Measurements from ENCODE around the gene MYO1E. TPM values are rescaled to one million over a fixed set of nuclear protein-coding genes. Genes with fewer than 3 reads are reported as not detected.

The MYO1E gene
- total and polyA plus RNA-seq, 2 of the 4 experiments (the other 2 are of a cell fraction), result 13.4 to 37.3 TPM

- H3K4me2 ChIP-seq (ENCODE audit: low read depth, low read length), result no peak overlapping the region
- H4K20me1 ChIP-seq (ENCODE audit: insufficient read depth, low read length), result peaks cover 11% of the 10 kb centered on the region
- peaks cover 31% of the 10 kb centered on the region for H3K4me1 ChIP-seq (ENCODE audit: control insufficient read depth, insufficient read depth, low read length)
- peaks cover 15% of the 10 kb centered on the region for H3K36me3 ChIP-seq (ENCODE audit: control insufficient read depth, insufficient read depth, low read length)
- no peak overlapping the region for H4K91ac ChIP-seq (ENCODE audit: insufficient read depth, low read depth, low read length)
- no peak overlapping the region for H3K56ac ChIP-seq (ENCODE audit: extremely low read depth, insufficient read depth, low read length)
- in situ Hi-C loops (cut with MboI; ENCODE audit: low sequenced_read_pairs), result loop anchor here (10.0 kb wide), 1 partner anchor 204 kb away; the partner anchor contains the start of gene MYO1E
- H3K18ac ChIP-seq (ENCODE audit: low read depth, low read length), result no peak overlapping the region
- ChIA-PET CTCF (no interaction called here), POLR2A (ENCODE audit: unreplicated experiment) (no interaction called here)
- H3K14ac ChIP-seq (replicated peaks; ENCODE audit: low read depth, low read length), result no peak overlapping the region
- no peak overlapping the region for H2BK5ac ChIP-seq (ENCODE audit: low read depth, low read length, poor library complexity, severe bottlenecking)
- no peak overlapping the region for H3K9ac ChIP-seq (ENCODE audit: low read depth, low read length)
- H2AFZ ChIP-seq (replicated peaks; ENCODE audit: low read length, poor library complexity), result no peak overlapping the region
- no peaks in the 10 kb centered on the region for H3K27me3 ChIP-seq (ENCODE audit: control insufficient read depth, insufficient read depth, low read length)
- H3K23ac ChIP-seq (ENCODE audit: low read depth, low read length), result no peak overlapping the region
- no peak overlapping the region for H3K27ac ChIP-seq (ENCODE audit: insufficient read depth, low read length)
- H2BK15ac ChIP-seq (ENCODE audit: low read depth, low read length), result no peak overlapping the region; the same call in 2 of the 3 replicates
- DNase-seq, result no peak
- H2AK9ac ChIP-seq (replicated peaks; ENCODE audit: low read depth, low read length, poor library complexity), result no peak overlapping the region
- peaks cover 16% of the 10 kb centered on the region for H3K9me1 ChIP-seq (ENCODE audit: insufficient read depth, low read length)
- TF ChIP-seq RAD21 (IDR thresholded peaks at IDR 0.05; ENCODE audit: low read length) (no peak), MAFK (IDR thresholded peaks at IDR 0.05; ENCODE audit: low read depth, low read length) (no peak), MXI1 (IDR thresholded peaks at IDR 0.05; ENCODE audit: borderline replicate concordance, low read depth, low read length) (no peak), RFX5 (IDR thresholded peaks at IDR 0.05; ENCODE audit: low read depth, low read length) (no peak), FOS (IDR thresholded peaks at IDR 0.05; ENCODE audit: low read depth, low read length) (no peak), CHD1 (IDR thresholded peaks at IDR 0.05; ENCODE audit: low read depth, low read length) (no peak), MAZ (IDR thresholded peaks at IDR 0.05; ENCODE audit: borderline replicate concordance, low read depth, low read length) (no peak), CEBPB (IDR thresholded peaks at IDR 0.05; ENCODE audit: low read depth, low read length) (no peak), NFE2L2 (IDR thresholded peaks at IDR 0.05; ENCODE audit: low read depth, low read length) (no peak), RCOR1 (IDR thresholded peaks at IDR 0.05; ENCODE audit: insufficient replicate concordance, low read length) (no peak)
- TF ChIP-seq, protein P1, sequence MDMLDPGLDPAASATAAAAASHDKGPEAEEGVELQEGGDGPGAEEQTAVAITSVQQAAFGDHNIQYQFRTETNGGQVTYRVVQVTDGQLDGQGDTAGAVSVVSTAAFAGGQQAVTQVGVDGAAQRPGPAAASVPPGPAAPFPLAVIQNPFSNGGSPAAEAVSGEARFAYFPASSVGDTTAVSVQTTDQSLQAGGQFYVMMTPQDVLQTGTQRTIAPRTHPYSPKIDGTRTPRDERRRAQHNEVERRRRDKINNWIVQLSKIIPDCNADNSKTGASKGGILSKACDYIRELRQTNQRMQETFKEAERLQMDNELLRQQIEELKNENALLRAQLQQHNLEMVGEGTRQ (IDR thresholded peaks at IDR 0.05; ENCODE audit: low read depth, low read length), result no peak
- TF ChIP-seq, protein P2, sequence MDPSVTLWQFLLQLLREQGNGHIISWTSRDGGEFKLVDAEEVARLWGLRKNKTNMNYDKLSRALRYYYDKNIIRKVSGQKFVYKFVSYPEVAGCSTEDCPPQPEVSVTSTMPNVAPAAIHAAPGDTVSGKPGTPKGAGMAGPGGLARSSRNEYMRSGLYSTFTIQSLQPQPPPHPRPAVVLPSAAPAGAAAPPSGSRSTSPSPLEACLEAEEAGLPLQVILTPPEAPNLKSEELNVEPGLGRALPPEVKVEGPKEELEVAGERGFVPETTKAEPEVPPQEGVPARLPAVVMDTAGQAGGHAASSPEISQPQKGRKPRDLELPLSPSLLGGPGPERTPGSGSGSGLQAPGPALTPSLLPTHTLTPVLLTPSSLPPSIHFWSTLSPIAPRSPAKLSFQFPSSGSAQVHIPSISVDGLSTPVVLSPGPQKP (IDR thresholded peaks at IDR 0.05; ENCODE audit: borderline replicate concordance, low read depth, low read length), result no peak
- WGBS, 2 experiments (ENCODE audit: extremely low coverage in 2 of 2, insufficient read length in 1 of 2), result no CpG with 5 or more reads among the region's 8 CpGs
- no peak overlapping the region for H4K5ac ChIP-seq (ENCODE audit: low read depth, low read length)
- no peak overlapping the region for H2BK120ac ChIP-seq (ENCODE audit: low read depth, low read length)
- intact Hi-C loops (cut with micrococcal nuclease), result no loop called here
- no peak overlapping the region for H4K8ac ChIP-seq (ENCODE audit: low read depth in 2 of 2, low read length in 2 of 2)
- H2AK5ac ChIP-seq (ENCODE audit: low read depth, low read length), result no peak overlapping the region; the same call in 1 of the 2 replicates
- H2BK20ac ChIP-seq (ENCODE audit: low read depth, low read length), result no peak overlapping the region
- dilution Hi-C loops (cut with HindIII; ENCODE audit: low sequenced_read_pairs, unreplicated experiment), result no loop called here
- peaks cover 7 to 27% of the 10 kb centered on the region in 2 experiments; a peak in 3 of 4 replicates for H3K79me1 ChIP-seq (ENCODE audit: low read depth in 1 of 2, low read length in 2 of 2)
- ATAC-seq (ENCODE audit: low read depth), result no peak
- no peak overlapping the region for H3K4ac ChIP-seq (ENCODE audit: low read depth, low read length)
- H3K4me3 ChIP-seq (ENCODE audit: insufficient read depth, low read depth, low read length), result no peak overlapping the region
- no TSS peak for BruUV-seq (replicated peaks)
- H3K9me3 ChIP-seq (ENCODE audit: control insufficient read depth, insufficient read depth, low read length), result no peaks in the 10 kb centered on the region
Observed at GRCh38 chr15:59171067-59171397, 201.6 kb downstream of the MYO1E start.

Measured in IMR-90 (cell line).